Activated gamma-delta T cell treated with Interleukin-2 at 50 U/mL for 16 hours (primary cell): Measurements from ENCODE around the gene C1orf53.
A peak's percentile ranks its signal among the peaks of the same experiment; 100 is the strongest.
"Not testable (repeated sequence)": the region's sequence is repeated elsewhere in the genome, so short reads cannot be mapped to it uniquely, and the experiment has no call there.

Experiments
- DNase-seq: peaks from one replicate; pipeline ENCODE4 v3.0.0-alpha.2; 2020

C1orf53 gene

GRCh38 chr1:197902454-197903195, at the start of gene C1orf53:
TSS of gene C1orf53 (plus strand) at chr1:197902630. CDS start at chr1:197902650, 20 bp downstream.
- peak; percentile 61 for DNase-seq

GRCh38 chr1:197855751-197856150, 46.7 kb upstream of the C1orf53 start:
- DNase-seq: not testable (repeated sequence)

DNA sequence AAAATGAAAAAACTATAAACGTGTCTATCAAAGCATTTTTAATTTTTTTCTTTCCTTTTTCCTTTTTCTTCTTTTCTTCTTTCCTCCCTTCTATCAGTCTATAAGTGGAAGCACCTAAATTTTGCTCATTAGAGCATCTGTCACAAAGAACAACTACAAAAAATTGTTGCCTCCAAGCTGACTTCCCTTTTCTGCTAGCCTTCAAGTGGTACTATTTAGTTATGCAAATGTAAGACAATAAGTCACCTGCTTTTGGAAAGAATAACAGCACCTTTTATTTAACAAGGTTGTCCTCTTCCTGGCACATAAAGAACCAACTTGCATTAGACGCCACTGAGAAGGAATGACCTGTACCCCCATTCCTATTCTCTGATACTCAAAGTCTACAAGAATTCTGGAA, 45.0 kb upstream of the C1orf53 start:
- no peak for DNase-seq

GRCh38 chr1:197859024-197859423, 43.4 kb upstream of the C1orf53 start:
- DNase-seq: no peak

GRCh38 chr1:197862221-197862620, 40.2 kb upstream of the C1orf53 start:
- no peak for DNase-seq

GRCh38 chr1:197862671-197863070, 39.8 kb upstream of the C1orf53 start:
- DNase-seq: no peak

- DNase-seq: no peak
Observed at GRCh38 chr1:197865809-197866208, 36.6 kb upstream of the C1orf53 start.

DNA sequence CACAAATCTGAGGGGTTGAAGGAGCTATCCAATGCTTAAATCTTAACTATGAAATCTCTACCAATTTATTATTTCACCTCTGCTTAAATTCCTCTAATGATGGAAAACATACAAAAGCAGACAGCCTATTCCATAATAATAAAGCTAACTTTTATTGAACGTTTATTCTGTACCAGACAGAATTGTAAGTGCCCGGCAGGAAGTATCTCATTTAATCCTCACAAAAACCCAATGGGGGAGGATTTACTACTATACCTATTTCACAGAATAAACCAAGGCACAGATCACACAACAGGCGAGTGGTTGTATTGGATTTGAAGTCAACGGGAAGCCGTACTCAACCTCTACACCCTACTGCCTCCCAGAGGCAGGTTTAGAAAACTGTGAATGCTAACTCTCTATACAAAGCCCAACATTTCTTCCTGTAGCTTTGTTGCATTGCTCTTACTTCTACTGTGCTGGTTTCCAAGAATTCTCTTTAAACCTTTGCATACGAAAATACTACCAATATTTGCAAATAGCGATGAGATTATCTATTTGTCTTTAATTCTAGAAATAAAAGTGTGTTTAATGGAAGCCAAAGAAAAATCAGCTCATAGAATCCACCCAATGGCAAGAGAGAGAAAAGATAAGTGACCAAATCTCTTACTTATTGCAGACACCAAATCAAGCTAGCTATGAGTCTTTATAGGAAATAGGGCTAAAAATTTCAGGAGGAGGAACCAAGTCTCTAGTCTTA, 33.5 kb upstream of the C1orf53 start:
- DNase-seq: peak; percentile 34

DNA sequence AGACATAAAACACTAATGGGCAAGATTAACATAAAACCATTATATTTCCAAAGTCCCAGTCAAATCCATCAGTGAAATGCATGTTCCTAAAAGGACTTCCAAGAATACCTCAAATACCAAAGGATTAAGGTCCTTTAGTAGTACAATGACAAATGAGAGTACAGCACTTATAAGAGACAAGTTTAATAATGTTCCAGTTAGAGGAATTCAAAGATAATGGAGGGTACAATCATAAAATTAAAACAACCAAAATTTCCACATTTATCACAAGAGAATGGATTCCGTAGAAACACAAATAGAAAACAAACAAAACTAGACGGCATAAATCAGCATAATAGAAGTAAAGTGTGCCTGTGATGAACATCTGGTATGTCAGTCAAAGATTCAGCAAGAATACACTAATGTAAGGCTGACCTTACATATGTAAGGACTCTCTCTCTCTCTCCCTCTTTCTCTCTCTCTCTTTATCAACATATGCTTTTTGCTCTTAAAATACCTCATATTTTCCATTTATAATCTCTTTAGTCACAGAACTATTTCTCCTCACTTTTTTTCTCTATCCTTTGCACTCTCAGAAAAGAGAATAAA, 32.8 kb upstream of the C1orf53 start:
- no peak for DNase-seq

GRCh38 chr1:197876894-197877293, 25.5 kb upstream of the C1orf53 start:
- DNase-seq: no peak

DNA sequence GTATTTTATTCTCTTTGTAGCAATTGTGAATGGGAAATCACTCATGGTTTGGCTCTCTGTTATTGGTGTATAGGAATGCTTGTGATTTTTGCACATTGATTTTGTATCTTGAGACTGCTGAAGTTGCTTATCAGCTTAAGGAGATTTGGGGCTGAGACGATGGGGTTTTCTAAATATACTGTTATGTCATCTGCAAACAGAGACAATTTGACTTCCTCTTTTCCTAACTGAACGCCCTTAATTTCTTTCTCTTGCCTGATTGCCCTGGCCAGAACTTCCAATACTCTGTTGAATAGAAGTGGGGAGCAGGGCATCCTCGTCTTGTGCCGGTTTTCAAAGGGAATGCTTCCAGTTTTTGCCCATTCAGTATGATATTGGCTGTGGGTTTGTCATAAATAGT, 22.0 kb upstream of the C1orf53 start:
- not testable (repeated sequence) for DNase-seq

- DNase-seq: not testable (repeated sequence)
Observed at GRCh38 chr1:197882241-197882640, 20.2 kb upstream of the C1orf53 start.

DNA sequence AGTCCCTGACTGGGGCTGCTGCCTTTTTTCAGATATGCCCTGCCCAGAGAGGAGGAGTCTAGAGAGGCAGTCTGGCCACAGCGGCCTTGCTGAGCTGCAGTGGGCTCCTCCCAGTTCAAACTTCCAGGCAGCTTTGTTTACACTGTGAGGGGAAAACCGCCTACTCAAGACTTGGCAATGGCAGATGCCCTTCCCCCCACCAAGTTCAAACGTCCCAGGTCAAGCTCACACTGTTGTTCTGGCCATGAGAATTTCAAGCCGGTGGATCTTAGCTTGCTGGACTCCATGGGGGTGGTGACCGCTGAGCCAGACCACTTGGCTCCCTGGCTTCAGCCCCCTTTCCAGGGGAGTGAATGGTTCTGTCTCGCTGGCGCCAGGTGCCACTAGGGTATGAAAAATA, 18.3 kb upstream of the C1orf53 start:
- no peak for DNase-seq

DNA sequence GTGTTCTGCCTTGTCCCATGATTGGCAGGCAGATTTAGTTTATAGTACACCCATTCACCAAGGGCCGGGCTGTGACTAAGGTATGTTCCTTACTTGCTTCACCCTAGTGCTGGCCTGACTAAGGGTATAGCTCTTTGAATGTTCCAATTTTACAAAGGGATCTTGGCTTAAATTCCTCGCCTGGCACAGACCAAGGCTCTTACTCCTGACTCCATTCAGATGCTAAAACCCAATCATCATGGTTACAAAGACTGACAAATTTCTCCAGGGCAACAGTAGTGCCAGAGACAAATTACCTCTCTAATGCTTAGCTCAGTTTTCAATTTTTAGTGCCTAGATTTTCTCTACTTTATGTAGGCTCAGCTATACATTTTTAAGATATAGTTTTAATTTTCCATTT, 11.5 kb upstream of the C1orf53 start:
- DNase-seq: no peak

DNA sequence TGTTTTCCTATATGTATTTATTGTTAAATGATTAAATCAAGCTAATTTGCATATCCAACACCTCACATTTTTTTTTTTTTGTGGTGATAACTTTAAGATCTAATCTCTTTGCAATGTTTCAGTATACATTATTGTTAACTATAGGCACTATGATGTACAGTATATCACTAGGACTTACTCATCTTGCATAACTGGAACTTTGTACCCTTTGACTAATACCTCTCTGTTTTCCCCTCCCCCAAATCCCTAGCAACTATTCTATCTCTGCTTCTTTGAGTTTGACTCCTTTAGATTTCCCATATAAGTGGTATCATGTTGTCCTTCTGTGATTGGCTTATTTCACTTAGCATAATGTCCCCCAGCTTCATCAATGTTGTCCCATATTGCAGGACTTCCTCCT, 9.7 kb upstream of the C1orf53 start:
- no peak for DNase-seq

DNA sequence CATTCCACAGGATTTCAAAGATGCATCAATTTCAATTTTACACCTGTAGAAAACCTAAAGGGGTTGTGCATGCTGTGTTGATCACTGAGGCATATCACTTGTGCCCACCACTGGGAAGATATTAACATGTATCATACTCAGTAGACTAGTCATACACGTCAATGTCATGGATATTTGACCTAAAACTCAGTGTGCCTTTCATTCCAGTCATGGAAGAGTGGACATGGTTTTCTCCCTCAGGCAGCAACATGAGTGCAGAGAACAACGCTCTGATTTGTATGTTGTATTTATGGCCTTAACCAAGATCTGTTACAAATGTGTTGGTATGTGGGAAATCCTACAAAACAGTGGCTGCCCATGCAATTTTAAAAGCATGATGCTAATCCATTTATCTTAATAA, 6.1 kb upstream of the C1orf53 start:
- DNase-seq: no peak

GRCh38 chr1:197899037-197899436, 3.4 kb upstream of the C1orf53 start:
- no peak for DNase-seq

GRCh38 chr1:197902131-197902453, 338 bp upstream of the C1orf53 start:
- no peak for DNase-seq

DNA sequence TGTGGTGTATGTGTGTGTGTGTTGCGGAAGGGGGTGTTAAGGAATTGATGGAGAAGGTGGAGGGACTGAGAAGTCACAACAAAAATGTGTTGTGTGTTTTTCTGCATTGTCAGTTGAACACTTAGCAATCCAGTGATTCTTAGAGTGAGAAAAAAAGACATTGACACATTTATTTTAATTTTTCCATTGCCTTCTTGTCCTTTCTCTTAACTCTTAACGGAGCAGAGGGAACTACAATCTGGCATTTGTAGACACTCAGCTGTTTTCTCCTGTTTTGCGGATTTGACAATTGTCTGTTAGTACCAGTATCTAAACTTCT, 725 bp downstream of the C1orf53 start:
- DNase-seq: no peak

DNA sequence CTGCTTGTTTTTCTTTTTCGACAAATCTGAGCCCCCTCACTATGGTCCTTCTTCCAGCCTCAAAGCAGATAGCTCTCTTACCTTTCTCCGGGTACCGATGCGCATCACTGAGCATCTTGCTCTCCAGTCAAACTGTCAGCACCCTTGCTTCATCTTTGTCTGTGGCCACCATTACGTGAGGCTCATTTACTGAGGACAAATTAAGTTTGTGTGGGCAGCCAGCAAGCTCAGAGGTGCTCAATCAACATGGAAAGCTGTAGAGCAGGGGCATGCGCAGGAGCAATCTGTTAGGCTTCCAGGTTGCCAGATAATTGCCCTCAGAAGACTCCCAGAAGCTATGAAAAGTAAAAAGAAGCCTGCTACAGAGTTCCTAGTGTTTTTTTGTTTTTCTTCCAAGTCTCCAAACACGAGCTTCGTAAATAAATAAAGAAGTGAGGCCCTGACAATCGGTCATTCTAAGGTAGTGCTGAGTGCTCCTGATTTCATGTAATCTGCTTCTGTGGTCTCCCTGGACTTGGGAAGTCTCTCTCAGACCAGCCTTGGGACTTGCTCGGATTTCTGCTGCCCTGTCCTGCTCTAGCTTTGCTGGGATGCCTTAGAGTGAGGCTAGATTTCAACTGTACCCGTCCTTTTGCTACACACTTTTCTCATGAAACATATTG, 1.8 kb downstream of the C1orf53 start:
- DNase-seq: no peak

- DNase-seq: no peak
Observed at GRCh38 chr1:197905699-197906351, 3.4 kb downstream of the C1orf53 start.

- DNase-seq: no peak
Observed at GRCh38 chr1:197907846-197908616, 5.6 kb downstream of the C1orf53 start.
